ENCODE data around the gene NCAM1.

The NCAM1 gene

GRCh38 chr11:113141010-113141409 is 179.8 kb downstream of the NCAM1 start:
- H3K9me3 ChIP-seq (ENCODE audit: low read depth, low read length), result no peaks in the 10 kb centered on the region
- H3K36me3 ChIP-seq (ENCODE audit: insufficient read depth, low read length), result no peaks in the 10 kb centered on the region
- no peak for TF ChIP-seq POLR2AphosphoS5 (IDR thresholded peaks at IDR 0.05; ENCODE audit: borderline replicate concordance, low read depth, low read length)
- no peak for TF ChIP-seq FOXP2 (optimal IDR thresholded peaks at IDR 0.05; ENCODE audit: control extremely low read depth, extremely low read length, insufficient read depth)
- no peak for TF ChIP-seq EZH2 (IDR thresholded peaks at IDR 0.05)
- no peak overlapping the region for H3K27ac ChIP-seq
- DNase-seq (ENCODE audit: low read depth, low spot score), result no peak
- H3K4me3 ChIP-seq, result no peak overlapping the region
- H3K9ac ChIP-seq (ENCODE audit: insufficient read length), result no peak overlapping the region

DNA sequence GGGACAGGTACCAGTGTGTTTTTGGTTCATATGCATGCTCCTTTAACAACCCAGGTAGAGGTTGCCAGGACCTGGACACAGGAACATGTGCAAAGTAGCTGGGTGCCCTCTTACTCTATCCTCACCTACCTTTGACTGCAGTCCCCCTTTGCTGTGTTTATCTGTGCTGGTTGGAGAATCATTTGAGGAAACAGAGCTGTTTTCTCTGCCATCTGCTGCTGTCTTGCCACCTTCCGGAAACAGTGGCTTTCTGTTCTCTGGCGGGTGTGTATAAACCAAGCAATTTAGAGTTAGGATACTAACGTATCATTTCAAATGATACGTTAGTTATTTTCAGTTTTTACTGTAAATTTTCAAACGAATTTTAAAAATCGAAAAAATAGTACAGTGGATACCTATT is 181.3 kb downstream of the NCAM1 start:
- H3K9me3 ChIP-seq (ENCODE audit: low read depth, low read length), result no peaks in the 10 kb centered on the region
- no peak overlapping the region for H3K9ac ChIP-seq (ENCODE audit: insufficient read length)
- H3K4me3 ChIP-seq, result no peak overlapping the region
- H3K27ac ChIP-seq, result no peak overlapping the region
- no peak for DNase-seq (ENCODE audit: low read depth, low spot score)
- no peaks in the 10 kb centered on the region for H3K36me3 ChIP-seq (ENCODE audit: insufficient read depth, low read length)
- TF ChIP-seq POLR2AphosphoS5 (IDR thresholded peaks at IDR 0.05; ENCODE audit: borderline replicate concordance, low read depth, low read length) (no peak), EZH2 (IDR thresholded peaks at IDR 0.05) (no peak), FOXP2 (optimal IDR thresholded peaks at IDR 0.05; ENCODE audit: control extremely low read depth, extremely low read length, insufficient read depth) (no peak)

DNA sequence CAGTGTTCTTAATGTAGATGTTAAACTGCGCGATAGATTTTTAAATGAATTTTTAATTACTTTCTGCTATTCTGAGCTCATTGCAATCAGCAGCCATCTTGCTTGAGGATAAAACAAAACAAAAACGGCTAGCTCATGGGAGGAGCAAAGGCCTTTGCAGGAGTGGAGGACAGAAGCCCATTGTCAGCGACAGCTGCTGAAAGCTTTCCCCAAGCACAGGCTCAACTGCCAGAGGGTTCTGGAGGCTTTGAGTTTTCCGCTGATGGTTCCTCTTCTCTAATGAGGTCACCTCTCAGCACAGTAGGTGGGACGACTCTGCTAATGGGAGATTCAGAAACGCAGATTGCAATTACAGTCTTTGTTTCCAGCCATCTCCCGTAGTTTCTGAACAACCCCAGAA is 186.0 kb downstream of the NCAM1 start:
- no peak overlapping the region for H3K9ac ChIP-seq (ENCODE audit: insufficient read length)
- H3K27ac ChIP-seq, result no peak overlapping the region
- H3K9me3 ChIP-seq (ENCODE audit: low read depth, low read length), result no peaks in the 10 kb centered on the region
- H3K36me3 ChIP-seq (ENCODE audit: insufficient read depth, low read length), result no peaks in the 10 kb centered on the region
- no peak overlapping the region for H3K4me3 ChIP-seq
- no peak for TF ChIP-seq FOXP2 (optimal IDR thresholded peaks at IDR 0.05; ENCODE audit: control extremely low read depth, extremely low read length, insufficient read depth)
- TF ChIP-seq EZH2 (IDR thresholded peaks at IDR 0.05), result no peak
- TF ChIP-seq POLR2AphosphoS5 (IDR thresholded peaks at IDR 0.05; ENCODE audit: borderline replicate concordance, low read depth, low read length), result no peak
- DNase-seq (ENCODE audit: low read depth, low spot score), result no peak

DNA sequence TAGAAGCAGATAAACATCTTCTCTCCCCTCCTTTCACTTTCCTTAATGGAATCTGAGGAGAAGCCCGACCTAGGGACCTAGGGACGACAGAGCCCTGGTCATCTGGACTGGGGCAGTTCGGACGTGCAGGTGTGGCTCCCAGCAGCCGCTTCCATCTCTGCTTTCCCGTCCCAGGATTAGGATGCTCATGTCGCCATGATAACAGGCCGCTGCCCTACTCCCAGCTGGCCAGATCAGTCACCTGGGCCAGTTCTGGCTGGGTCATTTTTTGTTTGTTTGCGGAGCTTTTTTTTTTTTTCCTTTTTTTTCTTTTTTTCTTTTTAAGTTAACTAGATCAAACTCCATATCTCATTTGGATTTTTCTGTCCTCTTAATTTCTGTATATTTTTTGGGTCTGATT is 186.9 kb downstream of the NCAM1 start:
- no peak for TF ChIP-seq POLR2AphosphoS5 (IDR thresholded peaks at IDR 0.05; ENCODE audit: borderline replicate concordance, low read depth, low read length)
- TF ChIP-seq EZH2 (IDR thresholded peaks at IDR 0.05), result no peak
- TF ChIP-seq FOXP2 (optimal IDR thresholded peaks at IDR 0.05; ENCODE audit: control extremely low read depth, extremely low read length, insufficient read depth), result no peak
- no peak overlapping the region for H3K27ac ChIP-seq
- no peaks in the 10 kb centered on the region for H3K9me3 ChIP-seq (ENCODE audit: low read depth, low read length)
- H3K4me3 ChIP-seq, result no peak overlapping the region
- no peak for DNase-seq (ENCODE audit: low read depth, low spot score)
- H3K9ac ChIP-seq (ENCODE audit: insufficient read length), result no peak overlapping the region
- H3K36me3 ChIP-seq (ENCODE audit: insufficient read depth, low read length), result no peaks in the 10 kb centered on the region

DNA sequence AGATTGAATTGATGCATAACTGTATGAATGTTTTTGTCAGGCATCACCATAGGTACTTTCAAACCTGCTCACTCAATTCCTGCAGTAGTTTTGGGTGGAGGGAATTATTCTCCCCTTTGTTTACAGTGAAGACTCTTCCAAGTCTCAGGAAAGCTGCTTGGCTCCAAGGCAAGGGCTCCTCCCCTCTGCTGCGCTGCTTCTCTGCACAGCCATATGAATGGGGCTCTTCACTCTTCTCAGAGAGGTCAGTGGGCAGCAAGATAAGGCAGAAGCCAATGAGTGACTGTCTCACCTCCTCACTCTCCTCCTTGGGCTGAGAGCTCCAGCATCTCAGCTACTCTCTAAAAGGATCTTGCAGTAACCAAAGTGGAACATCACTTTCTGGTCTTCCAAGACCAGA is 187.4 kb downstream of the NCAM1 start:
- Histone ChIP-seq H3K9ac (ENCODE audit: insufficient read length) (no peak overlapping the region), H3K27ac (no peak overlapping the region), H3K4me3 (no peak overlapping the region), H3K9me3 (ENCODE audit: low read depth, low read length) (no peaks in the 10 kb centered on the region), H3K36me3 (ENCODE audit: insufficient read depth, low read length) (no peaks in the 10 kb centered on the region)
- TF ChIP-seq POLR2AphosphoS5 (IDR thresholded peaks at IDR 0.05; ENCODE audit: borderline replicate concordance, low read depth, low read length) (no peak), EZH2 (IDR thresholded peaks at IDR 0.05) (no peak), FOXP2 (optimal IDR thresholded peaks at IDR 0.05; ENCODE audit: control extremely low read depth, extremely low read length, insufficient read depth) (no peak)
- no peak for DNase-seq (ENCODE audit: low read depth, low spot score)

- DNase-seq (ENCODE audit: low read depth, low spot score), result no peak
- H3K9me3 ChIP-seq (ENCODE audit: low read depth, low read length), result no peaks in the 10 kb centered on the region
- no peak overlapping the region for H3K4me3 ChIP-seq
- no peaks in the 10 kb centered on the region for H3K36me3 ChIP-seq (ENCODE audit: insufficient read depth, low read length)
- H3K9ac ChIP-seq (ENCODE audit: insufficient read length), result no peak overlapping the region
- no peak for TF ChIP-seq EZH2 (IDR thresholded peaks at IDR 0.05)
- no peak for TF ChIP-seq POLR2AphosphoS5 (IDR thresholded peaks at IDR 0.05; ENCODE audit: borderline replicate concordance, low read depth, low read length)
- no peak for TF ChIP-seq FOXP2 (optimal IDR thresholded peaks at IDR 0.05; ENCODE audit: control extremely low read depth, extremely low read length, insufficient read depth)
- H3K27ac ChIP-seq, result no peak overlapping the region
These were observed 190.3 kb downstream of the NCAM1 start for GRCh38 chr11:113151521-113151920.

DNA sequence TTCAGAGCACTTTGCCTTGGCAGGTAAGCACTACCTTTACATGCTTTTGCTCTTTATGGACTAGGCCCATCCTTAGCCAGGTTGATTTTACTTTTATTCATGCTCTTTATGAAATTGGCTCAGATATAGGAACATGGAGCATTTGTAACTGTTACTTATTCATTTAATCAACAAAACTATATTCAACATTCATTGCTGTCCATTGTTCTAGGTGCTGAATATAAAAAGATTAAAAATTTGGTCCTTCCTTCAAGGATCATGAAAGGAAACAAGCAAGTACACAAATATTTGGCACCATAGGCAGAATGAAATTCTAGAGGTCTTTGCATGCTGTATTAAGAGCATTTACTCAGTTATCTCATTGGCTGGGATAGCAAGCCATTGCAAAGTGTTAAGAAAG is 191.3 kb downstream of the NCAM1 start:
- Histone ChIP-seq H3K27ac (no peak overlapping the region), H3K4me3 (no peak overlapping the region), H3K9me3 (ENCODE audit: low read depth, low read length) (no peaks in the 10 kb centered on the region), H3K9ac (ENCODE audit: insufficient read length) (no peak overlapping the region), H3K36me3 (ENCODE audit: insufficient read depth, low read length) (no peaks in the 10 kb centered on the region)
- TF ChIP-seq POLR2AphosphoS5 (IDR thresholded peaks at IDR 0.05; ENCODE audit: borderline replicate concordance, low read depth, low read length), result no peak
- no peak for TF ChIP-seq EZH2 (IDR thresholded peaks at IDR 0.05)
- no peak for TF ChIP-seq FOXP2 (optimal IDR thresholded peaks at IDR 0.05; ENCODE audit: control extremely low read depth, extremely low read length, insufficient read depth)
- DNase-seq (ENCODE audit: low read depth, low spot score), result no peak

DNA sequence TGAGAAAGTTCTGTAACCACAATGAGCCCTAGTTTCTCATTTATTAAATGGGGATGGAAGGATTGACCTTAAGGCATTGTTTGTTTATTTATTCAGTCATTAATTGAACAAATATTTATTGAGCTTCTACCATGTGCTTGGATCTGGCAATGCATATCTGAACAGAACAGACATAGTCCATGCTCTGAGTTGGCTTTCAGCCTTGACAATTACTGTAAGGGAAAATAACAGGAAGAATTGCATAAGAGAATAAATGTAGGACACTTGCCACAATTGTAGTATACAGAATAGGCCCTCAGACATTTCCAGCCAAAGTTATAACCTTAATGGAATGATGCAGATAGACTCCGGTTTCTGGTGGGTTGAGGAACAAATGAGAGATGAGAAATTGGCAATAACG is 192.6 kb downstream of the NCAM1 start:
- TF ChIP-seq POLR2AphosphoS5 (IDR thresholded peaks at IDR 0.05; ENCODE audit: borderline replicate concordance, low read depth, low read length), result no peak
- no peak for TF ChIP-seq FOXP2 (optimal IDR thresholded peaks at IDR 0.05; ENCODE audit: control extremely low read depth, extremely low read length, insufficient read depth)
- TF ChIP-seq EZH2 (IDR thresholded peaks at IDR 0.05), result no peak
- Histone ChIP-seq H3K27ac (no peak overlapping the region), H3K36me3 (ENCODE audit: insufficient read depth, low read length) (no peaks in the 10 kb centered on the region), H3K9ac (ENCODE audit: insufficient read length) (no peak overlapping the region), H3K9me3 (ENCODE audit: low read depth, low read length) (no peaks in the 10 kb centered on the region), H3K4me3 (no peak overlapping the region)
- DNase-seq (ENCODE audit: low read depth, low spot score), result no peak

Data from SK-N-MC (cell line).